Hematopoietic multipotent progenitor cell treated with erythropoietin and hydrocortisone succinate and interleukin-3 and kit ligand, for 17 days (in vitro differentiated cells): ENCODE data around the gene SNRNP25.
A peak's percentile ranks its signal among the peaks of the same experiment; 100 is the strongest.
"Not testable (repeated sequence)": the region's sequence is repeated elsewhere in the genome, so short reads cannot be mapped to it uniquely, and the experiment has no call there.

ENCODE experiments used
- DNase-seq: peaks from one replicate; pipeline ENCODE4 v3.0.0-alpha.2; 2015; ENCODE audit warnings: low spot score

Gene SNRNP25

DNA sequence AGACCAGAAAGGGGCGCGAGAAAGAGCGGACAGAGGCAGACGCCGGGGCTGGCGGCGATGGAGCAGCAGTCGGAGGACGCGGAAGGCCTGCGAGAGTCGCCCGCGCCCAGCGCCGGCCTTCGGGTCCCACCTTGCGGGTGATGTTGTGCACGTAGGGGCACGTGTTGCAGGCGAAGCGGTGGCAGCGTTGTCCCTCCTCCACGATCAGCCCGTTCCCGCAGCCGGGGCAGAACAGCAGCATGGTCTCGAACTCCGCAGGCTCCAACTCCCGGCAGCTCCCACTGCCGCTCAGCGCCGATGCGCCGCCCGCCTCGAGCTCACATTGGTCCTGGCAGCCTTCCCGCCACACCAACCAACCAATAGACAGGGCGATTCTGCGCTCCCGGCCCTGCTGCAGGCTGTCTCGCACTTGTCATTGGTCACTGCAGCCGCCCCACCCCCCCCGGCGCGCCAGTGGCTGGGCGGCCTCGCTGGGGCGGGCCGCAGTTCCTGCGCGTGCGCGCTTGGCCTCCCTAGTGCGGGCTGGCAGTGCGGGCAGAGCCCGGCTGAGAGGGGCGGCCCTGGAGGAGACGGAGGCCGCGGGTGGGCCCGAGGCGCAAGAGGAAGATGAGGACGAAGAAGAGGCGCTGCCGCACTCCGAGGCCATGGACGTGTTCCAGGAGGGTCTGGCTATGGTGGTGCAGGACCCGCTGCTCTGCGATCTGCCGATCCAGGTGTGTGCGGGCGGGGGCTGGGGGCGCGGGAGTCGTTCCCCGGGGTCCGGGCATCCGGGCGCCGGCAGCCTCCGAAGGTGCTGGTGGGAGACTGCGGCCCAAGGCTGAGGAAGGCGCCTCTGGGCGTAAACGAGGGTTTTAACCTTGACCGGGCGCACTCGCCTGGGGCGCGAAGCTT, at the start of gene SNRNP25, which contains the start of gene POLR3K:
TSS of gene SNRNP25 (plus strand) at position 483 of the 891 bp plus-strand sequence. CDS start at position 672, 189 bp downstream.
TSS of gene POLR3K (minus strand) at position 263 of the 891 bp plus-strand sequence. CDS start at position 241, 22 bp downstream.
- peak; percentile 96 for DNase-seq

DNA sequence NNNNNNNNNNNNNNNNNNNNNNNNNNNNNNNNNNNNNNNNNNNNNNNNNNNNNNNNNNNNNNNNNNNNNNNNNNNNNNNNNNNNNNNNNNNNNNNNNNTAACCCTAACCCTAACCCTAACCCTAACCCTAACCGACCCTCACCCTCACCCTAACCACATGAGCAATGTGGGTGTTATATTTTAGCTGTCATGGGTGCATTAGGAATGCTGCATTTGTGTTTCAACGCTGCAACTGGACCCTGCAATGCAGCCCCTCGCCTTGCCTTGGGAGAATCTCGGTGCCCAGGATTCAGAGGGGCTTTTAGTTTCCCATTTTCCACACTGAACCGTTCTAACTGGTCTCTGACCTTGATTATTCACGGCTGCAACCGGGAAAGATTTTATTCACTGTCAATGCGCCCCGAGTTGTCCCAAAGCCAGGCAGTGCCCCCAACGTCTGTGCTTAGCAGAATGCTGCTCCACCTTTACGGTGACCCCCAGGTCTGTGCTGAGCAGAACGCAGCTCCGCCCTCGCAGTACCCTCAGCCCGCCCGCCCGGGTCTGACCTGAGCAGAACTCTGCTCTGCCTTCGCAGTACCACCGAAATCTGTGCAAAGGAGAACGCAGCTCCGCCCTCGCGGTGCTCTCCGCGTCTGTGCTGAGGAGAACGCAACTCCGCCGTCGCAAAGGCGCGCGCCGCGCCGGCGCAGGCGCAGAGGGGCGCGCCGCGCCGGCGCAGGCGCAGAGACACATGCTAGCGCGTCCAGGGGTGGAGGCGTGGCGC, 43.5 kb upstream of the SNRNP25 start:
- DNase-seq: no peak

DNA sequence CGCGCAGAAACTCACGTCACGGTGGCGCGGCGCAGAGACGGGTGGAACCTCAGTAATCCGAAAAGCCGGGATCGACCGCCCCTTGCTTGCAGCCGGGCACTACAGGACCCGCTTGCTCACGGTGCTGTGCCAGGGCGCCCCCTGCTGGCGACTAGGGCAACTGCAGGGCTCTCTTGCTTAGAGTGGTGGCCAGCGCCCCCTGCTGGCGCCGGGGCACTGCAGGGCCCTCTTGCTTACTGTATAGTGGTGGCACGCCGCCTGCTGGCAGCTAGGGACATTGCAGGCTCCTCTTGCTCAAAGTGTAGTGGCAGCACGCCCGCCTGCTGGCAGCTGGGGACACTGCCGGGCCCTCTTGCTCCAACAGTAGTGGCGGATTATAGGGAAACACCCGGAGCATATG, 42.9 kb upstream of the SNRNP25 start:
- not testable (repeated sequence) for DNase-seq

DNA sequence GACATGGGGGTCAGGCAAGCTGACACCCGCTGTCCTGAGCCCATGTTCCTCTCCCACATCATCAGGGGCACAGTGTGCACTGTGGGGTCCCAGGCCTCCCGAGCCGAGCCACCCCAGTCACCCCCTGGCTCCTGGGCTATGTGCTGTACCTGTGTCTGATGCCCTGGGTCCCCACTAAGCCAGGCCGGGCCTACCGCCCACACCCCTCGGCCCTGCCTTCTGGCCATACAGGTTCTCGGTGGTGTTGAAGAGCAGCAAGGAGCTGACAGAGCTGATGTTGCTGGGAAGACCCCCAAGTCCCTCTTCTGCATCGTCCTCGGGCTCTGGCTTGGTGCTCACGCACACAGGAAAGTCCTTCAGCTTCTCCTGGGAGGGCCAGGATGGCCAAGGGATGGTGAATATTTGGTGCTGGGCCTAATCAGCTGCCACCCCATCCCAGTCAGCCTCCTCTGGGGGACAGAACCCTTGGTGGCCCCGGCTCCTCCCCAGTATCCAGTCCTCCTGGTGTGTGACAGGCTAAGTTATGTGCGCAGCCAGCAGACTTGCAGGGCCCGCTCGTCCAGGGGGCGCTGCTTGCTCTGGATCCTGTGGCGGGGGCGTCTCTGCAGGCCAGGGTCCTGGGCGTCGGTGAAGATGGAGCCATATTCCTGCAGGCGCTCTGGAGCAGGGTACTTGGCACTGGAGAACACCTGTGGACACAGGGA, 36.4 kb upstream of the SNRNP25 start:
- not testable (repeated sequence) for DNase-seq

DNA sequence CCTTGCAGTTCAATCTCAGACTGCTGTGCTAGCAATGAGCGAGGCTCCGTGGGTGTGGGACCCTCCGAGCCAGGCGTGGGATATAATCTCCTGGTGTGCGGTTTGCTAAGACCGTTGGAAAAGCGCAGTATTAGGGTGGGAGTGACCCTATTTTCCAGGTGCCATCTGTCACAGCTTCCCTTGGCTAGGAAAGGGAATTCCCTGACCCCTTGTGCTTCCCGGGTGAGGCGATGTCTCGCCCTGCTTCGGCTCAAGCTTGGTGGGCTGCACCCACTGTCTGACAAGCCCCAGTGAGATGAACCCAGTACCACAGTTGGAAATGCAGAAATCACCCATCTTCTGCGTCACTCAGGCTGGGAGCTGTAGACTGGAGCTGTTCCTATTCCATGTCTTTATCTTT, 32.7 kb upstream of the SNRNP25 start:
- DNase-seq: not testable (repeated sequence)

DNA sequence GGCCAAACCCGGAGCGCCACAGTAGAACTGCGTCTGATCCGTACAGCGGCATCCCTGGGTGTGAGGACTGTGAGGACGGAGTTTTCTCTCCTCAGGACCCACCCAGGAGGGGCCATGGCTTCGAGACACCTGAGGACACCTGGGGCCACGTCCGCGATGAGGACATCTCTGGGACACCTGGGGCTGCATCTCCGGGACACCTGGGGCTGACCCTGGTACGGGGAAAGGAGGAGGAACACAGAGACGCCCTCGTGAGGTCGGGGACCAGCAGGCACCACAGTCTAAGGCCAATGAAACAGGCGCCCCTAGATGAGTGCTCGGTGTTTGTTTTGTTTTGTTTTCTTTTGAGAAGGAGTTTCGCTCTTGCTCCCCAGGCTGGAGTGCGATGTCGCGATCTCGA, 29.5 kb upstream of the SNRNP25 start:
- not testable (repeated sequence) for DNase-seq

DNA sequence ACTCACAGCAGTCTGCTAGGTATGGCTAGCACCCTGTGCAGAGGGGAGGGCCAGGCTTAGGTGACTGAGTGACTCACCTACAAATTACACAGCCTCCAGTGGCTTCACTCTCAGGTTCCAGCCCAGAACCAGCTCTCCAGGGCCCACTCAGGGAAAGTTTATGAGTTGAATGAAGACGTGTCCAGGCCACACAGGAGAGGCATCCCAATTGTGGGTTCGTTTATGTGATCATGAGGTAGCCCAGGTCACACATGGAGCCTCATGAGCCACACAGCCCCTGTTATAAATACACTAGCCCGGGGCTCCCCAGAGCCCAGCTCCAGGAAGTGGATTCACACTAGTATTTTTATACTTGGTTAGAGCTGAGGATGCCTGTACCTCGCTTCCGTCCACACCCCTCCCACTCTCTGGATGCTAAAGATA, 27.7 kb upstream of the SNRNP25 start:
- not testable (repeated sequence) for DNase-seq

DNA sequence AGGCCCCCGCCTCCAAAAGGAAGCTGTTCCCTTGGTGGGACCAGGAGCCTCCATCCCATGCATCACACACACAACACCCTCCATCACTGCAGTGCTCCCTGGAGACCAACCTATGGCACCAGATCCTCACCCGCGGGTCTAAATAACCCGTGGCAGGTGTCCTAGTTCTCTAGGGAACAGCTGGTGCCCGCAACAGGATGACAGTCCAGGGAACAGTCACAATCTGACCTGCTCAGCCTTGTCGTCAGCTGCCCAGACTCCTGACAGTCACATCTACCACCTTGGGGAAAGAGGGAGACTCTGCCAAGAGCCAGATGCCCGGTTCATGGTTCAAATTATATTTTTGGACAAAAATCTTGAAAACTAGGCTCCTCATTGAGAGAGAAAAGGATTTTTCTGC, 23.0 kb upstream of the SNRNP25 start:
- DNase-seq: not testable (repeated sequence)

DNA sequence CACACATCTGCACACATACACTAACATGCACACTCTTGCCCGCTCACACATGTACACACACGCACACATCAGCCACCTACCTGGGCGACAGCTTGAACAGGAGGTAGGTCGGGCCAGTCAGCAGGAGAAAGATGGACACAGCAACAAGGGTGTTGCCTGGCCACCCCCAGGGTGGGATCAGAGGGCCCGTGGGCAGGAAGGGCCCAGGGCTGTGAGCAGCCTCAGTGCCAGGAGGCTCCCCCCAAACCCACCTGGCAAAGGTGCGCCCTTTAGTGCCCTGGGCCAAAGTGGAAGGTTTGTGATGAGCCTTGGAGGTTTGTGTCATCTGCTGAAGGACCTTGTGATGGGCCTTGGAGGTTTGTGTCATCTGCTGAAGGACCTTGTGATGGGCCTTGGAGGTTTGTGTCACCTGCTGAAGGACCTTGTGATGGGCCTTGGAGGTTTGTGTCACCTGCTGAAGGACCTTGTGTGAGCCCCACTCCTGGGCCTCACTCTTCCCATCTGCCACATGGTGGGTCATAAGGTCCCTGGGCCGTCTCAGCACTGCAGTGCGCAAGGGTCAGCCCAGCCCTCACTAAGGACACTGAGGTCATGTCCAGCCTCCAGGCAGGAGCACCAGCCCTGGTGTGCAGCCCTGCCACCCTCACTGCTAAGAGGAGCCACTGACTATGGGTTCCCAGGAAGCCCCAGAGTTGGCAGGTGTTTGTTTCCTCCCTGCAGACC, 20.3 kb upstream of the SNRNP25 start:
- DNase-seq: not testable (repeated sequence)

DNA sequence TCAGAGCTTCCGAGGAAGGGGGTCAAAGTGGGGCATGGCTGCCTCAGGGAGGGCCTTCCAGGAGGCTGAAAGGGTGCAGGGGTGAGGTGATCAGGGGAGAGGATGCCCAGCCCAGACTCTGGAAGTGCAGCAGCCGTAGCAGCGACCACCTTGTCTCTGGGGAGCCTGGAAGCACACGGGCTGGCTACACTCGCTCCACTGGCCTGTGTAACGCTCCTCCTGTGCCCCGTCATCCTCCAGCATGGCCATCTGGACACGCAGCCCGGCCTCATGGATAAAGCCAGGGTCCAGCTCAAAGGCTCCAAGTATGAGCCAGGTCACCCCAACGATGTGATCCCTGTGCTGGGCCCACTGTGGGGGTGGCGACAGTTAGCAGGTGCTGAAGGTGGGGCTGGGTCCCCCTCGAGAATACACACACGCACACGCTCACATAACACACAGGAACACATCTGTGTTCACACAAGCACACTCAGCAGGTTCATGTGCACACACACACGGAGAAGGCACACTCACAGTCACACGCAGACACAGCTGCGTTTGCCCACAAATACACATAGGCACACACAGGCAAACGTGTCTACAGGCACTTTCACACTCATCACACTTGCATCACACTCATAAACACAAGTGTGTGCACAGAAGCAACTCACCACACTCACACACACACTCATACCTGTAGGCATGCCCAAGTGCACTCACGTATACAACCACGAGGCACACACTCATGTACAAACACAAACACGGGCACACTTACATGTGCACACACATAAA, 19.6 kb upstream of the SNRNP25 start:
- DNase-seq: no peak

DNA sequence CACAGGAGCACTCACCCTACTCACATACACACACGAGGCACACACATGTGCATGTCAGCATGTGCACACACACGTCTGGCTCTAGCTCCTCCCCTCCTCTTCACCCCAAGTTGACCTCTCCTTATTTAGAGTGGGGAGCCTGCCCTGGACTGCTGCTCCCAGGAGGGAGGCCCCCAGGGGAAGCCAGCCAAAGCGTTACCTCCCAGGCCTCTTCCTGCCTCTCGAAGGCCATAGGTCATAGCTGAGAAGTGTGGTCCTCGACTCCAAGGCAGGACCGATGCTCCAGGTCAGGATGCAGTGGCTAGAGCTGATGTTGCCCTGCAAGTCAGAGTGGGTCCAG, 19.0 kb upstream of the SNRNP25 start:
- no peak for DNase-seq

DNA sequence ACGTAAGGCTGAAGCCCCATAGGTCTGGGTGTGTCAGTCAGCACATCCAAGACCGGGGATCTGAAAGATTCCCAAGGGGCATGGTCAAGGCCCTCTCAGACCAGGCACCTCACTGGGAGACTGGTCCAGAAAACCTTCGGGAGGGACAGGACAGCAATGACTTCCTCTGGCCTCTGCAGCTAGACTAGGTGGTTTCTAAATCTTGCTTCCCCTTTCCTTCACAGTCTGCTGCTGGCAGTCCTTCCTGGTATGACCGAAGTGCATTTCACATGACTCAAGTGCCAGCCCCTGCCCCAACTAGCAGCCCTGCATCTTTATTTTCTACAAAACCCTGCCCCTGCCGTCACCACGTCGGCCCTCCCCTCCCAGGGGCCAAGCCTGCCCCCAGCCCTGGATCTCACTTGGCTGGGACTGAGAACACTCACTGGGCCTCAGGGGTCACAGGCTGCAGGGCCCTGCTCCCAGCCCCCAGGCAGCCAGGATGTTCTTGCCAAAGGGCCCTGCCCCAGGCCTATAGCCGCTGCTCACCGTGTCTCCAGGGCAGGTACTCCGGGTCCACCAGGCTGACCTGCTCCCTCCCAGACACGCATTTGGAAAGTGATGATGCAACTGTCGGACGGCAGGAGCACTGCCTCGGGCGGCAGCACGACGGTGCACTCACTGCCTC, 18.5 kb upstream of the SNRNP25 start:
- DNase-seq: no peak

DNA sequence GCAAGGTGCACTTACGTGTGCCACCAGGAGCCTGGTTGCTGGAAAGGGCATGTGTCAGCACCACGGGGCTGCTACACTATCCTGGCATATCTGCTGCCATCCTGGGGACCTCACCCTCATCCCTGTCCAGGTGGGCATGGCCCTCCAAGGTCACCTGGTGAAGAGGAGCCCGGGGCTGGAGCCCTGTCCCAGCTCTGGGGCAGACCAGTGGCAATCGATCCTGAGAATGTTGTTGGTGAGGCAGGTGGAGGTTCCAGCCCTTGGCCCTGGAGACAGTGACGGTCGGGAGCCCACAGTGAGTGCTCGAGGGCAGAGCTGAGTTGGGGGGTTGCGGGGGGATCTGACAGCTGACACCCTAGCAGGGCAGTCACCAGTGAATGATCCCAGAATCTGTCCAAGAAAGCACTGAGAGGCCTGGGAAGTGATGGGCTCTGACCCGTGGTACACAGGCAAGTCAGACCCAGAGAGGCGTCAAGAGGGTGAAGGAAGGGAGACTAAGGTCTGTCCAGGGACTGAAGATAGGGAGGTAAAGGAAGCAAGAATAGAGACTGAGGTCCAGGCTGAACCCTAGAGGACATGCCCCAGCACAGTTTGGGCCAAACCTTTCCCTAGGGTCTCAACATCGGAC, 17.8 kb upstream of the SNRNP25 start:
- DNase-seq: no peak

DNA sequence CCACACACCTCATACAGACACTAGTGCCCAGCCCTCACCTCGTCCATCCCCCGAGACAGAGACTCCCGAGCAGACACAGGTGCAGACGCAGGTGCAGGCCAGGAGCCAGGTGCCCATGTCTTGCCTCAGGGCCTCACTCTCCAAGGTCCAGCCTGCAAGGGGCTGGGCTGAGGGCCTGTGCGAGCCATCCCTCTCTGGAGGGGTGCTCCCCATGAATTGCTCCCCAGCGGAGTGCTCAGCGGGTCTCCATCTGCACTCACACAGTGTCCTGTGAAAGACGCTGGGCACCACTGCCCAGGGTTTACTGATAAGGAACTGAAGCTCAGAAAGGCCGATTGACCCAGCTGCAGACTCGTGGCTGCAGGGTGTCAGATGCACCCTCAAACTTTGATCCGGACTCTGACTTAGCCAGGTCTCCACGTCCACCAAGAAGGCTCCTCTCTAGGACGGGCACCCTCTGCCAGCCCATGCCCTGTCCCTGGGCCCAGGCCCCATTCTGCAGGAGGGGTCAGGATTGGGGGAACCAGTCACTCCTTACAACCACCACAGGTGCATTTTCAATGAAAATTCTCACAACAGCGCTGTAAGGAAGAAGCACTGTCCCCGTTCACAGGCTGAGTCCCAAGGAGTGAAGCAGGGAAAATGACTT, 17.2 kb upstream of the SNRNP25 start:
- DNase-seq: no peak

DNA sequence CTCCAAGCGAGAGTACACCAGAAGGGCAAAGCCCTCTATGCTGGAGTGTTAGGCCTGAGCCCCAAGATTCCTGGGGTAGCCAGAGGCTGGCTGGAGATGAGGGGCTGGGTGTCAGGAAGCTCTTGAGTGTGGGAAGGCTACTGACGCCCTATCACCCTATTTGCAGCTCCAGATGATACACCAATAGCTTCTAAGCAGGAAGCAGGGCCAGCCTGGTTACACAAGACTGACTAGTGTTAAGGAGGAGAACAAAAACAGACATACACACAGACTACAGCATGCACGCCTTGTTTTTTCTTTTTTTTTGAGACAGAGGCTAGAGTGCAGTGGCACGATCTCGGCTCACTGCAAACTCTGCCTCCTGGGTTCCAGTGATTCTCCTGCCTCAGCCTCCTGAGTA, 16.1 kb upstream of the SNRNP25 start:
- no peak for DNase-seq

DNA sequence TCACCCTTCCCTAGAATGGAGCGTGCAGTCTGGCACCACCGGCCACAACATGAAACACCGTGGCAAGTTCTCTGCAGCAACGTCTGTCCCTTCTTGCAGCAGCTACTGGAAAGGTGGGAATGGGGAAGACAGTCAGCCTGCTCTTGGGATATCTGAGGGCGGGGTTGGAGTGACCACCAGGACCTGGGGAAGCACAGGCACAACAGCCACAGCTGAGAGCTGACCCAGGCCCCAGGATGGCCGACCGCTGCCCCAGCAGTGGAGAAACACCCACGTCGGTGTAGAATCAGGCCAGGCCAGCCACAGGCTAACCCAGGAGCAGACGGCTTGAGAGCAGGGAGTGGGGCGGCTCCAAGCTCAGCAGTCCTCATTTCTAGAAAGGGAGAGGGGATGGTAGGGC, 15.4 kb upstream of the SNRNP25 start:
- not testable (repeated sequence) for DNase-seq

DNA sequence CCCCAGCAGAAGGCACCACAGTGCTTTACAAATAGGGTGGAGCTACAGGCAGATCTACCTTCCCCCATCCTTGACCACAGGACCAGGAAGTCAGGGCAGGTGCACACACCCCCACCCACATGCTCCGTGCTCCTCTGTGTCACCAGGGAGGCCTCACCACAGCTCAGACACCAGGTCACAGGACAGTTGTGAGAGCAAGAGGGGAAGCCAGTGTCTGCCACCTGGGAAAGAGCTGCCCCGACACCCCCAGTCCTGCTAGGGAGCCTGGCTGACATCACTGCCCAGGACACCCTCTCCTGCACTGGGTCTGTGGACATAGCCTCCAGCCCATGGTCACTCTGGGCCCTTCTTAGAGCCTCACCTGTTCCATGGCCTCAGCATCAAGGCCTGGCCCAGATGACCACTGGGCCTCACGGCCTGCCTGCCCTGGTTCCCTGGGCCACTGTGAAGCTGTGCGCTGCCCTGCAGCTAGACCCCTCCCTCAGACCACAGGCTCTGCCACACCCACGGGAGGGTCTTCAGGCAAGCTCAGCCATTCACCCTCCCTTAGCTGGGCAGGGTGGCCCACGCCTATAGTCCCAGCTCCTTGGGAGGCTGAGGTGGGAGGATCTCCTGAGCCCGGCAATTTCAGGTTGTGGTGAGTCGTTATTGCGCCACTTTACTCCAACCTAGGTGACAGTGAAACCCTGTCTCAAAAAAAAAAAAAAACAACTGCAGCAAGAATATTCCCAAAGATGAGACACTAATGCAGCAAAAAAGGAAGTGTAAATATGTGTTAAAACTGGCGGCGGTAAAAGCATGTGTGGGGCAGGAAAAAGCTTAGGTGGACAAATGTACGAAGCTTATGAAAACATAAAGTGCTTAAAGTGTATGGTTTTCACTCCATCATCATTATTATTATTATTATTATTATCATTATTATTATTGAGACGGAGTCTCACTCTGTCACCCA, 14.4 kb upstream of the SNRNP25 start:
- no peak for DNase-seq

DNA sequence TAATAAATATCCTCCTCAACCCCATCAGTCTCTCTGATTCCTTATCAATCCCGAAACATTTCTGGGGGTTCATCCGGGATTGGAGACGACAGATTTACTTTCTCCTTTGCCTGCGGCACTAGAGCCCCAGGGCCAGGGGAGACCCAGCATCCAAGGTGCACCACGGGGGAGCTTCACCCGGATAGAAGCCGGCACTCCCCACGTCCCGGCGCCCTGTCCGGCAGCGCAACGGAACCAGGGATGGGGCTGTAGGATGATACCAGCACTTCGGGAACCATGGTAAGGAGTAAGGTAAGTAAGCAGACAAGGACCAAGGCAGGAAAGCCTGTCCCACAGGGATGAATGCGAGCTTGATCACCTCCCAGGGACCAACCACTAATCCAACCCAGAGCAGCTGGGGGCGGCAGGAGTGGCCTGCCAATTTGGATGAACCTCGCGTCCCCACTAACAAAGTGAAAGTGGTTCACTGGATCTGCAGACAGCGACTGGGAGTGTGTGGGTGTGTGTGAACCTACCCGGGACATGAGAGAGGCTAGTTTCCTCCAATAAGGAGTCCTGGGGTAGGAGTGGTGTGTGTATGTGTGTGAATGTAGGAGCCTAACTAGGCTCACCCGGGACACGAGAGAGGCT, 12.1 kb upstream of the SNRNP25 start:
- DNase-seq: no peak
